ENCODE results near the gene CCDC87.
"Not testable (repeated sequence)": the region's sequence is repeated elsewhere in the genome, so short reads cannot be mapped to it uniquely, and the experiment has no call there.

CCDC87 gene

GRCh38 chr11:66545701-66546367 is 47.0 kb downstream of the CCDC87 start, which contains the start of gene ZDHHC24:
Gene ZDHHC24, minus strand, starts transcription at chr11:66546048. Its CDS starts 45 bp downstream, at chr11:66546003.
- ATAC-seq (peak; percentile 96), DNase-seq (peak; percentile 94)
- no peaks in the 10 kb centered on the region for H3K9me3 Mint-ChIP-seq
- peak within 1 kb of the TSS; percentile 86 for H3K27ac Mint-ChIP-seq
- H3K36me3 Mint-ChIP-seq (ENCODE audit: low read depth) = peaks cover 4% of the 10 kb centered on the region
- H3K27me3 Mint-ChIP-seq = no peaks in the 10 kb centered on the region
- peak within 1 kb of the TSS; percentile 88 for H3K4me3 Mint-ChIP-seq
- peaks cover 23% of the 10 kb centered on the region for H3K4me1 Mint-ChIP-seq

- not testable (repeated sequence) for H3K36me3 Mint-ChIP-seq (ENCODE audit: low read depth); ATAC-seq; H3K27me3 Mint-ChIP-seq; DNase-seq; H3K9me3 Mint-ChIP-seq
- peak overlapping the region; percentile 86 for H3K27ac Mint-ChIP-seq
- peaks cover 23% of the 10 kb centered on the region for H3K4me1 Mint-ChIP-seq
- peak overlapping the region; percentile 88 for H3K4me3 Mint-ChIP-seq
Observed at GRCh38 chr11:66544952-66545351, 47.9 kb downstream of the CCDC87 start.

GRCh38 chr11:66543263-66544107 is 49.4 kb downstream of the CCDC87 start:
- DNase-seq = peak; percentile 71
- Mint-ChIP-seq H3K27me3 (no peaks in the 10 kb centered on the region), H3K9me3 (no peaks in the 10 kb centered on the region), H3K4me1 (peaks cover 23% of the 10 kb centered on the region), H3K36me3 (ENCODE audit: low read depth) (peaks cover 4% of the 10 kb centered on the region), H3K4me3 (peak overlapping the region; percentile 71), H3K27ac (peak overlapping the region; percentile 63)
- peak; percentile 39 for ATAC-seq

- no peak overlapping the region for H3K4me3 Mint-ChIP-seq
- H3K27me3 Mint-ChIP-seq = no peaks in the 10 kb centered on the region
- peaks cover 23% of the 10 kb centered on the region for H3K4me1 Mint-ChIP-seq
- ATAC-seq (no peak), DNase-seq (no peak)
- H3K9me3 Mint-ChIP-seq = no peaks in the 10 kb centered on the region
- H3K36me3 Mint-ChIP-seq (ENCODE audit: low read depth) = peaks cover 6% of the 10 kb centered on the region
- peak overlapping the region; percentile 6 for H3K27ac Mint-ChIP-seq
Observed at GRCh38 chr11:66542362-66542761, 50.5 kb downstream of the CCDC87 start.

GRCh38 chr11:66541892-66542291 is 51.0 kb downstream of the CCDC87 start:
- H3K4me3 Mint-ChIP-seq = no peak overlapping the region
- no peak overlapping the region for H3K27ac Mint-ChIP-seq
- no peak for DNase-seq
- peaks cover 6% of the 10 kb centered on the region for H3K36me3 Mint-ChIP-seq (ENCODE audit: low read depth)
- H3K9me3 Mint-ChIP-seq = no peaks in the 10 kb centered on the region
- no peak for ATAC-seq
- H3K27me3 Mint-ChIP-seq = no peaks in the 10 kb centered on the region
- H3K4me1 Mint-ChIP-seq = peaks cover 23% of the 10 kb centered on the region

GRCh38 chr11:66540598-66540997 is 52.3 kb downstream of the CCDC87 start:
- not testable (repeated sequence) for H3K27me3 Mint-ChIP-seq

More at GRCh38 chr11:66540598-66540997, 52.3 kb downstream of the CCDC87 start:
- not testable (repeated sequence) for H3K9me3 Mint-ChIP-seq; H3K27ac Mint-ChIP-seq; H3K36me3 Mint-ChIP-seq (ENCODE audit: low read depth); DNase-seq; H3K4me3 Mint-ChIP-seq; ATAC-seq
- H3K4me1 Mint-ChIP-seq = peaks cover 21% of the 10 kb centered on the region

Data from activated naive CD8-positive, alpha-beta T cell treated with anti-CD3 and anti-CD28 coated beads, Interleukin-2, amount 50 U/mL, for 24 hours (primary cell).